Measurements from ENCODE around the gene CUL9.

The CUL9 gene

GRCh38 chr6:43222418-43223059, 40.5 kb downstream of the CUL9 start:
- no peak overlapping the region for H3K4me3 ChIP-seq (ENCODE audit: control insufficient read depth, low read depth, low read length)
- no peak for TF ChIP-seq CTCF (IDR thresholded peaks at IDR 0.05; ENCODE audit: control insufficient read depth, insufficient read depth, low read depth, low read length, missing control alignments)
- no peak for DNase-seq (ENCODE audit: low read depth)

GRCh38 chr6:43223175-43223574, 41.2 kb downstream of the CUL9 start:
- H3K4me3 ChIP-seq (ENCODE audit: control insufficient read depth, low read depth, low read length), result no peak overlapping the region
- no peak for DNase-seq (ENCODE audit: low read depth)
- no peak for TF ChIP-seq CTCF (IDR thresholded peaks at IDR 0.05; ENCODE audit: control insufficient read depth, insufficient read depth, low read depth, low read length, missing control alignments)

- H3K4me3 ChIP-seq (ENCODE audit: control insufficient read depth, low read depth, low read length), result no peak overlapping the region
- no peak for DNase-seq (ENCODE audit: low read depth)
- no peak for TF ChIP-seq CTCF (IDR thresholded peaks at IDR 0.05; ENCODE audit: control insufficient read depth, insufficient read depth, low read depth, low read length, missing control alignments)
Measured at GRCh38 chr6:43226192-43226851, 44.3 kb downstream of the CUL9 start.

GRCh38 chr6:43228951-43229802, 47.2 kb downstream of the CUL9 start, which contains the start of gene DNPH1:
TSS of gene DNPH1 (minus strand) at chr6:43229481. CDS start at chr6:43229456, 25 bp downstream.
- peak within 1 kb of the TSS; percentile 38 for H3K4me3 ChIP-seq (ENCODE audit: control insufficient read depth, low read depth, low read length)
- peak; percentile 58 for TF ChIP-seq CTCF (IDR thresholded peaks at IDR 0.05; ENCODE audit: control insufficient read depth, insufficient read depth, low read depth, low read length, missing control alignments)
- peak; percentile 3 for DNase-seq (ENCODE audit: low read depth)

- H3K4me3 ChIP-seq (ENCODE audit: control insufficient read depth, low read depth, low read length), result peak overlapping the region; percentile 38
- no peak for TF ChIP-seq CTCF (IDR thresholded peaks at IDR 0.05; ENCODE audit: control insufficient read depth, insufficient read depth, low read depth, low read length, missing control alignments)
- DNase-seq (ENCODE audit: low read depth), result no peak
Measured at GRCh38 chr6:43229803-43230620, 48.0 kb downstream of the CUL9 start.

GRCh38 chr6:43231053-43231452, 49.1 kb downstream of the CUL9 start:
- TF ChIP-seq CTCF (IDR thresholded peaks at IDR 0.05; ENCODE audit: control insufficient read depth, insufficient read depth, low read depth, low read length, missing control alignments), result no peak
- DNase-seq (ENCODE audit: low read depth), result no peak
- H3K4me3 ChIP-seq (ENCODE audit: control insufficient read depth, low read depth, low read length), result no peak overlapping the region
